ENCODE data around the gene ADCY9.

- TF ChIP-seq CTCF (IDR thresholded peaks at IDR 0.05) (no peak), POLR2A (IDR thresholded peaks at IDR 0.05) (no peak)
Measured at GRCh38 chr16:4051591-4051990, 64.7 kb downstream of the ADCY9 start.
